ENCODE measurements around the gene SPAG9.
"Not testable (repeated sequence)": the region's sequence is repeated elsewhere in the genome, so short reads cannot be mapped to it uniquely, and the experiment has no call there.

SPAG9 gene

DNA sequence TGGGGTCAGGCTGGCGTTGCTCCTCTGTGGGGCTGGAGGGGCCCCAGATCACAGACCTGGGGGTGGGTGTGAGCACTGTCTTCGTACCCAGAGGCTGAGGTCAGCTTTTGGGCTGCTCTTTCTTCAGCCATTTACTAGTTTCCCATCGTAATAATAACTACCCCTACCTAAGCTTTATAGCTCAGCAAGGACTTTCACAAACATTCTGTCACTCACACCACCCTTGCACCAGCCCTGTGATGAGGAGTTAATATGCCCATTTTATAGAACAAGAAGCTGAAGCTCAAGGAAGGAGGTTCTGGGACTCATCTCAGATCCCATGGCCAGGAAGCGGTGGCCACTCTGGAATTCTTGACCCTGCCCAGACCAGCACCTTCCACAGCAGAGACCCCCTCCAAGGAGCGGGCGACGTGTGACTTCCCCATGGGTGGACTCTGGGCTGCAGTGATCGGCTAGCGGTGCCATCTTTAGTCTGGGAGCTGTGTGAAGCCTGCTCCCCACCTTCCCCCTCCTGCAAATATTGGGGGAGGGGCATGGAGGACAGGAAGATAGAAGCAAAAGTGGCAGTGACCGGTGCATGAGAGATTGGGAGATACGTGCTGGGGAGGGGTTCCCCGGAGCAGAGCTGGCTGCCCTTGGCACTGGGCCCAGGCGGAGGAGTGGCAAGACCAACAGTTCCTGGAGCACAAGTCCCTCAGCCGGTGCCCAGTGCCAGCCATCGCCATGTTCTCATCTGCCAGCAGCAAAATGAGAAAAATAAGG is 172.7 kb downstream of the SPAG9 start:
- Histone ChIP-seq H3K36me3 (ENCODE audit: insufficient read depth, low read length) (no peaks in the 10 kb centered on the region), H3K9me3 (ENCODE audit: low read length) (no peaks in the 10 kb centered on the region), H3K27ac (ENCODE audit: low read depth, low read length) (peak overlapping the region; percentile 80), H3K4me3 (ENCODE audit: low read depth in 1 of 2, low read length in 2 of 2) (no peak overlapping the region), H3K4me1 (ENCODE audit: insufficient read depth, low read length) (peaks cover 49% of the 10 kb centered on the region), H3K27me3 (ENCODE audit: control insufficient read depth in 1 of 2, insufficient read depth in 2 of 2, low read length in 2 of 2) (no peaks in the 10 kb centered on the region), H3K9ac (ENCODE audit: low read length) (no peak overlapping the region)

DNA sequence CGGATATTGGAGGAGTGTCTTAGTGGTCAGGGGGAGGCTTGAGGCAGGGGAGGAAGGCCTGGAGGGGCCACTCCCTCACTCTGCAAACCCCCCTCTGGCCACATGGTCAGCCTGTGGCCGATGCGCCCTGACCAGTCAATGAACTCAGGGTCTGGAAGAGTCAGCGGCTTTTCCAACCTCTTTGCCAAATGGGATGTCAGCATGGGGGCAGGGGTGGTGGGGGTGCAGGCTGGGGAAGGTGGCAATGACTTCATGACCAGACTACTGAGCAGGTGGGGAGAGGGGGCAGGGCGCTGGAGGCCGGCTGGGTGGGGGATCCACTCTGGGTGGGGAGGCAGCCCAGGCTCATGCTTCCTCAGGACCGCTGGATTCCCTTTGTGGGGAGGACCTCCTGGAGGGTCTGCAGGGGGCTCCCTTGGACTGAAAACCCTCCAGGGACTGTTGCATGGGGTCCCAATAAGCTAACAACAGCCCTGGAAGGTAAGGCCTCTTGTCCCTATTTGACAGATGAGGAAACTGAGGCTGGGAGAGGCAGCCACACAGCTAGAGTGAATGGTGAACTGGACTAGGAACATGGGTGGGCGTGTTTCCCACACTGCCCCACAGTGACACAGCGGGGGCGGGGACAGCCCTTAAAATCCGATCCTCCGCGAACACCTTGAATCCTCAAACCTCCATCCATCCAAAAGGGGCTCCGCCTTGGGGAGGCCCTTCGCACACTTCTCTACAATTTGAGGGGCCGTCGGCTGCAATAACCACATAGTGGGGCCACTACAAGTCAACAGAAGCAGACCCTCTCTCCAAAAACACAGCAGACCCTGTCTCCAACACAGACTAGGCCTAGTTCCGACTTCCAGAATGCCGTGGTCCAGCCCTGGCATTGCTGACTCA is 173.5 kb downstream of the SPAG9 start:
- peaks cover 49% of the 10 kb centered on the region for H3K4me1 ChIP-seq (ENCODE audit: insufficient read depth, low read length)
- no peaks in the 10 kb centered on the region for H3K27me3 ChIP-seq (ENCODE audit: control insufficient read depth in 1 of 2, insufficient read depth in 2 of 2, low read length in 2 of 2)
- no peak overlapping the region for H3K9ac ChIP-seq (ENCODE audit: low read length)

DNA sequence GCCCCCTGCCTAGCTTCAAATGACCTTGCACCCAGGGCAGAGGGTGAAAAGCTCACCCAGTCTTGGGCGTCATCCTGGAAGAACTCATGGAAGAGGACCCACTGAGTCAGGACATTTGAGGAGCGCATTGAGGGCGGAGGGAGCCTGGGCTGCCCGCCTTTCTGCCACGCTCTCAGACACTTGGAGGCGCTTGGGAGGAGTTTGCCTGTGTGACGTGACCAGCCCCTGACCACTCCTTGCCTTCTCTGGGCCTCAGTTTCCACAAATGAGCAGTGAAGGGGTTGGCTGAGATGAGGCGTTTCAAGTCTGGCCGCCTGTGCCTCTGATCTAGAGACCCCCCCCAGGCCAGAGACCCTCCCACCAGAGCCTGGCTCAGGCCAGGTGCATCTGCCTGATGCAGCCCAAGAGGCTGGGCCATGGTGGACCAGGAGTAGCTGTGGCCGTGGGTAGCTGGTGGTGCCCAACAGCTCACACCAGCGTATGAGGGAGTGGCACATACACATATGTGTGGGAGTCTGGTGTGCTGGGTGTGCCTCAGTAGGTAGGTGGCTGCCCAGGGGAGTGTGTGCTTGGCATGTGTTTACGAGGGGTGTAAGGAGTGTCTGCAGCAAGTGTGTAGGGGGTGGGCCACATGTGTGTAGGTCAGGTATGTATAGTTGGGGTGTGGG is 174.3 kb downstream of the SPAG9 start:
- H3K4me1 ChIP-seq (ENCODE audit: insufficient read depth, low read length): peaks cover 49% of the 10 kb centered on the region
- peak overlapping the region; percentile 17 for H3K27ac ChIP-seq (ENCODE audit: low read depth, low read length)
- H3K36me3 ChIP-seq (ENCODE audit: insufficient read depth, low read length): no peaks in the 10 kb centered on the region
- H3K27me3 ChIP-seq (ENCODE audit: control insufficient read depth in 1 of 2, insufficient read depth in 2 of 2, low read length in 2 of 2): no peaks in the 10 kb centered on the region
- H3K9ac ChIP-seq (ENCODE audit: low read length): no peak overlapping the region
- H3K9me3 ChIP-seq (ENCODE audit: low read length): no peaks in the 10 kb centered on the region
- H3K4me3 ChIP-seq (ENCODE audit: low read depth in 1 of 2, low read length in 2 of 2): no peak overlapping the region

More for the DNA sequence above, 173.5 kb downstream of the SPAG9 start:
- H3K9me3 ChIP-seq (ENCODE audit: low read length): no peaks in the 10 kb centered on the region
- peak overlapping the region; percentile 80 for H3K27ac ChIP-seq (ENCODE audit: low read depth, low read length)
- no peak overlapping the region for H3K4me3 ChIP-seq (ENCODE audit: low read depth in 1 of 2, low read length in 2 of 2)
- no peaks in the 10 kb centered on the region for H3K36me3 ChIP-seq (ENCODE audit: insufficient read depth, low read length)

DNA sequence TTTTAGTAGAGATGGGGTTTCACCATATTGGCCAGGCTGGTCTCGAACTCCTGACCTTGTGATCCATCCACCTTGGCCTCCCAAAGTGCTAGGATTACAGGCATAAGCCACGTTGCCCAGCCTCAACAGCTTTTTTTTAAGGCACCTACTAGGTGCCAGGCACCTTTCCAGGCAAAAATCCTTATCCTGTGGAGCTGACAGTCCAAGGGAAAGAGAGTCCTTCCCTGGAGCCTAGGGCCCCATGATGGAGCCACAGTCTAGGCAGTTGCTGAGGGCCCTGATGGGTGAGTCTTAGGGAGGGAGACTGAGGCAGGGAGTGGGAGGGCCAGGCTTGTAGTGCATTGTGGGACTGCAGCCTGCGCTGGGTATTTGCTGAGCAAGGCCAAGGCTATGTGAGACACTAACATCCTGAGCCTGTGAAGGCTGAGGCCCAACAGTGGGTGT is 174.9 kb downstream of the SPAG9 start:
- Histone ChIP-seq H3K9ac (ENCODE audit: low read length) (no peak overlapping the region), H3K9me3 (ENCODE audit: low read length) (no peaks in the 10 kb centered on the region), H3K27me3 (ENCODE audit: control insufficient read depth in 1 of 2, insufficient read depth in 2 of 2, low read length in 2 of 2) (no peaks in the 10 kb centered on the region), H3K4me3 (ENCODE audit: low read depth in 1 of 2, low read length in 2 of 2) (no peak overlapping the region), H3K36me3 (ENCODE audit: insufficient read depth, low read length) (no peaks in the 10 kb centered on the region), H3K4me1 (ENCODE audit: insufficient read depth, low read length) (peaks cover 47% of the 10 kb centered on the region), H3K27ac (ENCODE audit: low read depth, low read length) (no peak overlapping the region)

DNA sequence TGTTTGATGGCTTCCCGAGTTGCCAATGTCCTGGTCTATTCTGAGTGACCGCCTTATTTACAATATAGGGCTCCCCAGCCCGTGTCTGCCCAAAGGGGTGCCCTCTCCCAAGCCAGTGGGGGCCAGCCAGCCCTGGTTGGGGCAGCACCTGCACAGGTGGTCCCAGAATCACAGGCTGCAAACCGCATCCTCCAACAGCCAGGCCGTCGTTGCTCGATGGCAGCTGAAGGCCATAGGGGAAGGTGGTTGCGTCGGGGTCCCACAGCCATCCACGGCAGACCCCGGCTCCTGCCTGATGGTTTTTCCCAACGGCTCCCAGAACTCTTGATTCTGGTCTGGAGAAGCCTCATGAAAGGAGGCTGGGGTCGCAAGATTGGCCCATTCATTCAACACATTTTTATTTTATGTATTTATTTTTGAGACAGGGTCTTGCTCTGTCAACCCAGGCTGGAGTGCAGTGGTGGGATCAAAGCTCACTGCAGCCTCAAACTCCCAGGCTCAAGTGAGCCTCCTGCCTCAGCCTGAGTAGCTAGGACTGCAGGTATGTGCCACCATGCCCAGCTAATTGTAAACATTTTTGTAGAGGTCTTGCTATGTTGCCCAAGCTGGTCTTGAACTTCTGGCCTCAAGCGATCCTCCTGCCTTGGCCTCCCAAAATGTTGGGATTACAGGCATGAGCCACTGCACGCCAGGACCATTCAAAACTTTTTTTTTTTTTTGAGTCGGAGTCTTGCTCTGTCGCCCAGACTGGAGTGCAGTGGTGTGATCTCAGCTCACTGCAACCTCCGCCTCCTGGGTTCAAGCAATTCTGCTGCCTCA is 175.6 kb downstream of the SPAG9 start:
- no peaks in the 10 kb centered on the region for H3K9me3 ChIP-seq (ENCODE audit: low read length)
- peak overlapping the region in 1 of 2 donors; percentile 54 for H3K4me3 ChIP-seq (ENCODE audit: low read depth in 1 of 2, low read length in 2 of 2)
- H3K27ac ChIP-seq (ENCODE audit: low read depth, low read length): peak overlapping the region; percentile 87
- peaks cover 40% of the 10 kb centered on the region for H3K4me1 ChIP-seq (ENCODE audit: insufficient read depth, low read length)
- H3K27me3 ChIP-seq (ENCODE audit: control insufficient read depth in 1 of 2, insufficient read depth in 2 of 2, low read length in 2 of 2): no peaks in the 10 kb centered on the region
- H3K9ac ChIP-seq (ENCODE audit: low read length): no peak overlapping the region
- no peaks in the 10 kb centered on the region for H3K36me3 ChIP-seq (ENCODE audit: insufficient read depth, low read length)

DNA sequence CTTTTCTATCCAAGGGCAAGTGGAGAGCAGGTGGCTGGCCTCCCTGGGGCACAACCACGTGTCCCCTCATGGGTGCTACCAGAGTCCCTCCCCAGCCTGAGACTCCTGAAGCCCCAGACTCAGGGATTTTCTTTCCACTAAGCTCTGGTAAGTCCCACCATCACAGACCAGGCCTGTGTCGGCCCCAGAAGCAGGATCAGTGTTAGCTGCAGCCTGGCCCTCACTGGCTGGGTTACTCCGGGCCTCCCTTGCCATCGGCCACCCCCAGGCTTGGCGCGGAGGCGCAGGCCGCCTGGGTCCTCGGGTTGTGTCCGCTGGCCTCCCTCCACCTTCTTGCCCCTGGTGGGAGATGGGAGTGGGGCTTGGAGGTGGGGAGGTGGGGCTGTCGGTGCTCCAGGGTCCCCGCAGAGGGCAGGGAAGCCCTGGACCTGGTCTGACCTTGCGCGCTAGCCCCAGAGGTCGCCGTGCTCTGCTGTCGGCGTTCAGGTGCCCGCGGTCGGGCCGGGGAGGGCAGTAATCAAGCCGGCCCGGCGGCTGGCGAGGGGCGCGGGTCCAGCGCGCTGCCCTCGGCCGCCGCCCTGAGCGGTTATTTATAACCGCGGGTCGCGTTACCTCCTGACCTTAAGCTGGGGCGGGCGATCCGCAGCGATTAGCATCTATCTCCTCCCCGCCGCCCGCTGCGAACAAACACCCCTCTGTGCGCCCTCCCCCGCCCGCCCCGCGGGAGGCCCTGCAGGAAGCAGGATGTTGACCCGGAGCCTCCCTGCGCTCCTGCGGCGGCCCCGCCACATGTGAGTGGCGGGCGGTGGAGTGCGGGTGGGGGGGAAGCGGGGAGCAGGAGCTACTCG is 176.4 kb downstream of the SPAG9 start:
- H3K27me3 ChIP-seq (ENCODE audit: control insufficient read depth in 1 of 2, insufficient read depth in 2 of 2, low read length in 2 of 2): no peaks in the 10 kb centered on the region
- H3K4me3 ChIP-seq (ENCODE audit: low read depth in 1 of 2, low read length in 2 of 2): peak overlapping the region; percentile 23 to 54
- H3K4me1 ChIP-seq (ENCODE audit: insufficient read depth, low read length): peaks cover 32% of the 10 kb centered on the region
- H3K9ac ChIP-seq (ENCODE audit: low read length): peak overlapping the region; percentile 68
- H3K27ac ChIP-seq (ENCODE audit: low read depth, low read length): peak overlapping the region; percentile 87
- no peaks in the 10 kb centered on the region for H3K36me3 ChIP-seq (ENCODE audit: insufficient read depth, low read length)
- no peaks in the 10 kb centered on the region for H3K9me3 ChIP-seq (ENCODE audit: low read length)

DNA sequence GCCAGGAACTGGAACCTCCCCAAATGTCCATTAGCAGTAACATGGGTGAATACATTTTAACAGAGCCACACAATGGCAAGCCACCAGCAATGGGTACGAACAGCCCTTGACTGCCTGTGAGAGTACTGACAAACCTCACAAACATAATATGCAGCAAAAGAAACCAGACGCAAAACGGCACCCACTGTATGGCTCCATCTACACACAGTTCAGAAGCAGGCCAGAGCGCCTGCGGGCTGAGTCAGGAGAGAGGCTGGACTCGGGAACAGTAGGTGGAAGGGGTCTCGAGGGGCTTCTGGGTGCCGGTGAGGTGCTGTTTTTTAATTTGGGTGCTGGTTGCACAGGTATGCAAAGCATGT is 177.1 kb downstream of the SPAG9 start:
- Histone ChIP-seq H3K36me3 (ENCODE audit: insufficient read depth, low read length) (no peaks in the 10 kb centered on the region), H3K4me1 (ENCODE audit: insufficient read depth, low read length) (peaks cover 25% of the 10 kb centered on the region), H3K27me3 (ENCODE audit: control insufficient read depth in 1 of 2, insufficient read depth in 2 of 2, low read length in 2 of 2) (no peaks in the 10 kb centered on the region), H3K4me3 (ENCODE audit: low read depth in 1 of 2, low read length in 2 of 2) (peak overlapping the region in 1 of 2 donors; percentile 54), H3K27ac (ENCODE audit: low read depth, low read length) (peak overlapping the region; percentile 87), H3K9ac (ENCODE audit: low read length) (peak overlapping the region; percentile 68), H3K9me3 (ENCODE audit: low read length) (no peaks in the 10 kb centered on the region)

DNA sequence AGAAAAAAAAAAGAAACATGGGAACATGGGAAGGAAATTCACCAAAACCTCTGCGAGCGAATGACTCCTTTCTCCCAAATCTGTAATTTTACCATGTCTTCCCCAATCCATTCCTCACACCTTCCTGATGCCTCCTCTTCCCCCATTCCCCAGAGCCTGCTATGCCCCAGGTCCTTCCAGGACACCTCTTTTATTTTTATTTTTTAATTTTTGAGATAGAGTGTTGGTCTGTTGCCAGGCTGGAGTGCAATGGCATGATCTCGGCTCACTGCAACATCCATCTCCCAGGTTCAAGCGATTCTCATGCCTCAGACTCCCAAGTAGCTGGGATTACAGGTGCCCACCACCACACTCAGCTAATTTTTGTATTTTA is 179.0 kb downstream of the SPAG9 start:
- not testable (repeated sequence) for H3K27me3 ChIP-seq (ENCODE audit: control insufficient read depth in 1 of 2, insufficient read depth in 2 of 2, low read length in 2 of 2); H3K9ac ChIP-seq (ENCODE audit: low read length); H3K4me3 ChIP-seq (ENCODE audit: low read depth in 1 of 2, low read length in 2 of 2); H3K9me3 ChIP-seq (ENCODE audit: low read length); H3K36me3 ChIP-seq (ENCODE audit: insufficient read depth, low read length); H3K27ac ChIP-seq (ENCODE audit: low read depth, low read length)
- H3K4me1 ChIP-seq (ENCODE audit: insufficient read depth, low read length): peaks cover 12% of the 10 kb centered on the region

DNA sequence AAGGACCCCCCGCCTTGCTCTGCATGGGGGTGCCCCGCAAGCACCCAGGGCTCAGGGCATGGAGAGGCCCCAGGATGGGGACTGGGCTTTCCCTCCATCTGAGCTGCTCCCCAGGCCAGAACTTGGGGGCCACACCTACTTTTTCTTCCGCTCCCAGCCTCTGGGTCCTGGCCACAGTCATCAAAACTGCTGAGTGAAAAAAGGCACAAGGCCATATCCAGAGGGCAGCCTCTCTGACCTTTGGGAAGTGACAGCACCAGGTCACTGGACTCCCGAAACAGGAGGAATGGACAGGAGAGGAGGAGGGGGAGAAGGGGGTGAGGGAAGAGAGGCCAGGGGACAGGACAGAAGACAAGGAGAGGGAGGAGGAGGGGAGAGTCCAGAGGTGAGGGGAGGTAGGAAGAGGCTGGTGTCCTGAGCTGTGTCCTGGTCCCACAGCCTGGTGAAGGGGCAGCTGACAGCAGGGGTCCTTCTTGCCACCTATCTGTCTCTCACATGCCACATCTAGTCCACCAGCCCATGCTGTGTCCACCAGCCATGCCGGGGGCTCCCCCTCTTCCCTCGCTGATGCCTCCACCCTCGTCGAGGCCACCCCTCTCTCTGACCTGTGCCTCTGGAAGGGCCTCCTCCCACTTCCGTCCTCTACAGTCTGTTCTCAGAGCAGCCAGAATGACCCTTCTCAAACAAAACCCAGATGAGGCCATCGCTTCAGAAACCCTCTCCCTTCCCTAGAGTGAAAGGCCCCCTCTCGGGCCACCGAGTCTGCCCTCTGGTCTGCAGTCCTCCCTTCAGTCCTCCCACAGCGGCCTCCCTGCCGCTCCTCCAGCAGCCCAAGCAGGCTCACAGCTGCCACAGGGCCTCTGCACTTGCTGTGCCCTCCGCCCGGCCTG is 180.6 kb downstream of the SPAG9 start:
- no peak overlapping the region for H3K9ac ChIP-seq (ENCODE audit: low read length)
- H3K4me3 ChIP-seq (ENCODE audit: low read depth in 1 of 2, low read length in 2 of 2): no peak overlapping the region
- H3K27ac ChIP-seq (ENCODE audit: low read depth, low read length): no peak overlapping the region
- no peaks in the 10 kb centered on the region for H3K36me3 ChIP-seq (ENCODE audit: insufficient read depth, low read length)
- peaks cover 12% of the 10 kb centered on the region for H3K4me1 ChIP-seq (ENCODE audit: insufficient read depth, low read length)
- no peaks in the 10 kb centered on the region for H3K27me3 ChIP-seq (ENCODE audit: control insufficient read depth in 1 of 2, insufficient read depth in 2 of 2, low read length in 2 of 2)
- no peaks in the 10 kb centered on the region for H3K9me3 ChIP-seq (ENCODE audit: low read length)

DNA sequence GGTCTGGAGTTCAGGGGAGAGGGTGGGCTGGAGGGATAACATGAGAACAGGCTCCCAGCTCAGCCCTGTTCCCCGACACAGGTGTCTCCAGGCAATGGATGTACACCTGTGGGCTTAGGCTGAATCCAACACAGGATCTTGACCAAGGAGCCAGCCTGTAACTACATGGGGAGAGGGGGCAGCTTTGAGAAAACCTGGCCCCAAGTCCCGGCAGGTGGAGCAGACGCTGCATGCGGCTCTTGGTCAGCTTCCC is 181.2 kb downstream of the SPAG9 start:
- Histone ChIP-seq H3K9ac (ENCODE audit: low read length) (no peak overlapping the region), H3K27ac (ENCODE audit: low read depth, low read length) (no peak overlapping the region), H3K27me3 (ENCODE audit: control insufficient read depth in 1 of 2, insufficient read depth in 2 of 2, low read length in 2 of 2) (no peaks in the 10 kb centered on the region), H3K4me1 (ENCODE audit: insufficient read depth, low read length) (peaks cover 12% of the 10 kb centered on the region), H3K4me3 (ENCODE audit: low read depth in 1 of 2, low read length in 2 of 2) (no peak overlapping the region), H3K36me3 (ENCODE audit: insufficient read depth, low read length) (no peaks in the 10 kb centered on the region), H3K9me3 (ENCODE audit: low read length) (no peaks in the 10 kb centered on the region)
